Measurements from ENCODE around the gene TRPV4. TPM values are rescaled to one million over a fixed set of nuclear protein-coding genes. Genes with fewer than 3 reads are reported as not detected.

TRPV4 gene
- polyA plus RNA-seq, 1 experiment = 5.2 TPM

DNA sequence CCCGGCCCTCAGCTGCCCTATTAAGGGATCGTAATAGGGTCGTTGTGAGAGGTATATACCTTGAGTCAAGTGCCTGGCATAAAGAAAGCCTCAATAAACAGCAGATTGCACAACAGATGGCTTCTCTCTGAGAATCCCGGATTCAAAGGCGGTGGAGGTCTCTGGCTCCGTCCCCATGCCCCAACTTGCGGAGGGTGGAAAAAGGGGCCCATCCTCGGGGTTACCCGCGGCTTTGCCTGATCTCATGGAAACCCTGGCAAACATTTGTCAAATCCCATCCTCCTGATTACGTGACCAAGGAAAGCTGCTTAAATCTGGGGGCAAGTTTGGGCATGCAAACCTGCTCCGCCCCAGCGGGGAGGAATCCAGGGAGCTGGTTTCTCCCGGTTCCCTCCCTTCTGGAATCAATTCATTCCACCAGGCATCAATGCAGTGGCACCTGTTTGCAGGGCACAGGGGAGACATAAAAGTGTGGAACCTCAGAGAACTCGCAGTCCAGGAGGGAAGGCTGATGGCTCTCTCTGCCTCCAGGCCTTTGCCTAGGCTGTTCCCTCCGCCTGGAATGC, 12.3 kb downstream of the TRPV4 start:
- CTCF ChIA-PET = interaction anchor here (0.7 kb wide), 1 partner anchor 214 kb away, joined by 12 read pairs; no protein-coding TSS in a partner anchor
- H3K27ac ChIP-seq (ENCODE audit: low read depth, low read length) = no peak overlapping the region
- H3K27me3 ChIP-seq (ENCODE audit: control insufficient read depth, insufficient read depth, low read length) = peaks cover 3% of the 10 kb centered on the region
- DNase-seq (ENCODE audit: low read depth, low spot score) = no peak
- no peak overlapping the region for H3K4me3 ChIP-seq (ENCODE audit: low read depth, low read length)
- POLR2A ChIA-PET = no interaction called here
- TF ChIP-seq, protein P1, sequence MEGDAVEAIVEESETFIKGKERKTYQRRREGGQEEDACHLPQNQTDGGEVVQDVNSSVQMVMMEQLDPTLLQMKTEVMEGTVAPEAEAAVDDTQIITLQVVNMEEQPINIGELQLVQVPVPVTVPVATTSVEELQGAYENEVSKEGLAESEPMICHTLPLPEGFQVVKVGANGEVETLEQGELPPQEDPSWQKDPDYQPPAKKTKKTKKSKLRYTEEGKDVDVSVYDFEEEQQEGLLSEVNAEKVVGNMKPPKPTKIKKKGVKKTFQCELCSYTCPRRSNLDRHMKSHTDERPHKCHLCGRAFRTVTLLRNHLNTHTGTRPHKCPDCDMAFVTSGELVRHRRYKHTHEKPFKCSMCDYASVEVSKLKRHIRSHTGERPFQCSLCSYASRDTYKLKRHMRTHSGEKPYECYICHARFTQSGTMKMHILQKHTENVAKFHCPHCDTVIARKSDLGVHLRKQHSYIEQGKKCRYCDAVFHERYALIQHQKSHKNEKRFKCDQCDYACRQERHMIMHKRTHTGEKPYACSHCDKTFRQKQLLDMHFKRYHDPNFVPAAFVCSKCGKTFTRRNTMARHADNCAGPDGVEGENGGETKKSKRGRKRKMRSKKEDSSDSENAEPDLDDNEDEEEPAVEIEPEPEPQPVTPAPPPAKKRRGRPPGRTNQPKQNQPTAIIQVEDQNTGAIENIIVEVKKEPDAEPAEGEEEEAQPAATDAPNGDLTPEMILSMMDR (IDR thresholded peaks at IDR 0.05; ENCODE audit: low read depth, low read length) = no peak
- H3K9me3 ChIP-seq (ENCODE audit: control insufficient read depth, insufficient read depth, low read length) = no peaks in the 10 kb centered on the region; the same call in 1 of the 2 replicates

DNA sequence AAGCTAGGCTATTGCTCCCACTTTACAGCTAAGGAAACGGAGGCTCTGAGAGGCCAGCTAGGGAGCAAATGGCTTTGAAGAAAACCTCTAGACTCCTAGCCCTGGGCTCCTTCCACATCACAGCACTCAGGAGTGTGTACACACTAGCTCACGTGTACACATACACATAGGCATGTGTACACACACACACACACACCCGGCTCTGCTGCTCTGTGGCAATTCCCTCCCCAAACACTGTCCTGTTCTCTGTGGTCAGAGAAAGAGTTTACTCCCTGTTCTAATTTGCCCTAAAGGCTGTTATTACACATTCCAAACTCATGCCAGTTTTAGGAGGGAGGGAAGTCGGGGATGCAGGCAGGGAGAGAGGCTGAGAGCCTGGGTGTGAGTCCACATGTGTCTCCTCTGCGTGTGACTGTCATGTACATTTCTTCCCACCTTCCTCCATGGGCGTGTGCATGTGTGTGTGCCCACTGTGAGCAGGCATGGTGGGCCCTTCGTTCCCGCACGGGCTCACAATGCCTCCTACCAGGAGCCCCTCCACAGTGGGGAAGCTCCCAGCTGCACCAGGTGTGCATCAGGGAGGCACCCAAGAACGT, 14.2 kb downstream of the TRPV4 start:
- no peak overlapping the region for H3K4me3 ChIP-seq (ENCODE audit: low read depth, low read length)
- H3K27me3 ChIP-seq (ENCODE audit: control insufficient read depth, insufficient read depth, low read length) = peaks cover 3% of the 10 kb centered on the region
- no peak for DNase-seq (ENCODE audit: low read depth, low spot score)
- no peak overlapping the region for H3K27ac ChIP-seq (ENCODE audit: low read depth, low read length)
- TF ChIP-seq, protein P1 (IDR thresholded peaks at IDR 0.05; ENCODE audit: low read depth, low read length) = no peak
- H3K9me3 ChIP-seq (ENCODE audit: control insufficient read depth, insufficient read depth, low read length) = peaks cover 7% of the 10 kb centered on the region; the same call in 1 of the 2 replicates
- POLR2A ChIA-PET = no interaction called here
- CTCF ChIA-PET = interaction anchor here (1.9 to 2.5 kb wide), 2 partner anchors 14 to 26 kb away, joined by 6 to 14 read pairs; no protein-coding TSS in a partner anchor

GRCh38 chr12:109818253-109818652, 14.9 kb downstream of the TRPV4 start:
- CTCF ChIA-PET = interaction anchor here (1.9 to 2.5 kb wide), 2 partner anchors 13 to 27 kb away, joined by 6 to 14 read pairs; no protein-coding TSS in a partner anchor
- Histone ChIP-seq H3K27ac (ENCODE audit: low read depth, low read length) (no peak overlapping the region), H3K4me3 (ENCODE audit: low read depth, low read length) (no peak overlapping the region), H3K27me3 (ENCODE audit: control insufficient read depth, insufficient read depth, low read length) (peaks cover 3% of the 10 kb centered on the region), H3K9me3 (ENCODE audit: control insufficient read depth, insufficient read depth, low read length) (peaks cover 7% of the 10 kb centered on the region; the same call in 1 of the 2 replicates)
- POLR2A ChIA-PET = no interaction called here
- TF ChIP-seq, protein P1 (IDR thresholded peaks at IDR 0.05; ENCODE audit: low read depth, low read length) = no peak
- no peak for DNase-seq (ENCODE audit: low read depth, low spot score)

- POLR2A ChIA-PET = no interaction called here
- peaks cover 3% of the 10 kb centered on the region for H3K27me3 ChIP-seq (ENCODE audit: control insufficient read depth, insufficient read depth, low read length)
- H3K4me3 ChIP-seq (ENCODE audit: low read depth, low read length) = no peak overlapping the region
- CTCF ChIA-PET = interaction anchor here (1.9 to 2.5 kb wide), 2 partner anchors 13 to 28 kb away, joined by 6 to 14 read pairs; no protein-coding TSS in a partner anchor
- H3K9me3 ChIP-seq (ENCODE audit: control insufficient read depth, insufficient read depth, low read length) = peaks cover 7% of the 10 kb centered on the region; the same call in 1 of the 2 replicates
- TF ChIP-seq, protein P1 (IDR thresholded peaks at IDR 0.05; ENCODE audit: low read depth, low read length) = no peak
- no peak overlapping the region for H3K27ac ChIP-seq (ENCODE audit: low read depth, low read length)
- DNase-seq (ENCODE audit: low read depth, low spot score) = no peak
Measured at GRCh38 chr12:109817627-109818231, 15.5 kb downstream of the TRPV4 start.

GRCh38 chr12:109816870-109817269, 16.3 kb downstream of the TRPV4 start:
- TF ChIP-seq, protein P1 (IDR thresholded peaks at IDR 0.05; ENCODE audit: low read depth, low read length) = no peak
- Histone ChIP-seq H3K9me3 (ENCODE audit: control insufficient read depth, insufficient read depth, low read length) (peaks cover 7% of the 10 kb centered on the region; the same call in 1 of the 2 replicates), H3K27me3 (ENCODE audit: control insufficient read depth, insufficient read depth, low read length) (peaks cover 3% of the 10 kb centered on the region), H3K27ac (ENCODE audit: low read depth, low read length) (no peak overlapping the region), H3K4me3 (ENCODE audit: low read depth, low read length) (no peak overlapping the region)
- no peak for DNase-seq (ENCODE audit: low read depth, low spot score)
- ChIA-PET POLR2A (no interaction called here), CTCF (interaction anchor here (2.5 kb wide), 1 partner anchor 12 kb away, joined by 14 read pairs; no protein-coding TSS in a partner anchor)

All from AG04450 (cell line).